GM18511 (cell line): ENCODE measurements around the gene MACF1.

ENCODE experiments used
- ATAC-seq: cut with Tn5 transposase; IDR thresholded peaks from one replicate; pipeline ENCODE4 v1.9.1; 2021; ENCODE audit warnings: mild to moderate bottlenecking, moderate library complexity; ENCODE audit not compliant: unreplicated experiment

The MACF1 gene

DNA sequence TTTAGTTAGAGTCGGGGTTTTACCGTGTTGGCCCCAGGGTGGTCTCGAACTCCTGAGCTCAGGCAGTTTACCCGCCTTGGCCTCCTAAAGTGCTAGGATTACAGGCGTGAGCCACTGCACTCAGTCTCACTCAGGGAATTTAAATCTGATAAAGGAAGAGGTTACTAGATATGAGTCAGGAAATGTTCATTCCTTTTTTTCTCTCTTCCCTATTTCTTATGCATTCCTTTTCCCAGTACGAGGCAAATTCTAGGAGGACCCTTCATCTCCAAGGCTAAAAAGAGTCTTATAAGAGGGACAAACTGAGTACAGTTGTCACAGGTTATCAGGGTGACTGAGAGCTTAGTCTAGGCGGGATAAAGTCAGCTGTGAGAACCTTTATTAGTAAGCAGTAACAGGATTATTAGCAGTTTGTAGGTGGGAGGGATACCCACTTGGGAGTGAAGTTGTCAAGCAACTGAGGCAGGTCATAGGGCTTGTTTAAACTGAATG, 9.1 kb downstream of the MACF1 start:
- no peak for ATAC-seq

DNA sequence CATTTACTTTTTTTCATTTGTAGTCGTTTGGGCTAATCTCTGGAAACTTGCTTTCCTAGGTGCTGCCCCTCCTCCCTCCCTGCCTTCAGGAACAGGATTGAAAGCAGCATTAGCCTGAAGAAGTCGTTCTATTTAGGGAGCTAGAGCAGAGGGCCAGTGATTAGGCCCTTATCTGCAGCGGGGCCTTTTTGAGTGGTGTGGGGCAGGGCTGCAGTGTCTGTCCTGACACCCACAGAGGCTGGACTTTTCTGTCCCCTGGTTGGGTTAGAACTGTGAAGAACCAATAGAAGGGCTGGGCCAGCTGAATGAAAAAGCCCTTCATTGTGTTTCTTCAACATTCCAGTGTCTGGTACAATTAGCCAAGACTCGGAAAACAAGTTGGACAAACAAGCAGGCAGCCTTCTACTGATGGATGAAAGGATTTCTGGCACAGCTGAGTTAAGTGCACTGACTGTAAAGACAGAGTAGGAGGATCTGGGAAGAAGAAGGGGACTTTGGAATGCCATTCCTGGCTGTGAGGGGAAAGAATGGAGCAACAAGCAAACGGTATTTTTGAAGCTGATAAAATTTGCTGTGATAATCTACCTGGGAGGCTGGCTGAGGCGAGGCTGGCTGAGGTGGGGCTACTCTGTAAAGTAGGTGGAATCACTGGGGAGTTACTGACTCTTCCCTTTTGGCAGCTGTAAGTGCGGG, 9.7 kb downstream of the MACF1 start:
- no peak for ATAC-seq

DNA sequence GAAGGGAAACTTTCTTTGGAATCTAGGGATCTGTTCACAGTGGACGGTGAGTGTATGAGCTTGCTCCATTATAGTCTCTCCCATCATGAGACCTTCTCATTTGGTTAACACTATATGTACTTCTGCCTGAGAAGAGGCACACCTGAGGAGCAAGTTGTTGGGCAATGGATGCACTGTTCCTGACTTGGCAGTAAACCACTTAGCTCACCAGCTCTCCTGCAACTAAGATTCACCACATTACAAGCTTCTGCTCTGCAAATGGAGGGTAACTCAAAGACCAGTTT, 10.2 kb downstream of the MACF1 start:
- ATAC-seq, result no peak

DNA sequence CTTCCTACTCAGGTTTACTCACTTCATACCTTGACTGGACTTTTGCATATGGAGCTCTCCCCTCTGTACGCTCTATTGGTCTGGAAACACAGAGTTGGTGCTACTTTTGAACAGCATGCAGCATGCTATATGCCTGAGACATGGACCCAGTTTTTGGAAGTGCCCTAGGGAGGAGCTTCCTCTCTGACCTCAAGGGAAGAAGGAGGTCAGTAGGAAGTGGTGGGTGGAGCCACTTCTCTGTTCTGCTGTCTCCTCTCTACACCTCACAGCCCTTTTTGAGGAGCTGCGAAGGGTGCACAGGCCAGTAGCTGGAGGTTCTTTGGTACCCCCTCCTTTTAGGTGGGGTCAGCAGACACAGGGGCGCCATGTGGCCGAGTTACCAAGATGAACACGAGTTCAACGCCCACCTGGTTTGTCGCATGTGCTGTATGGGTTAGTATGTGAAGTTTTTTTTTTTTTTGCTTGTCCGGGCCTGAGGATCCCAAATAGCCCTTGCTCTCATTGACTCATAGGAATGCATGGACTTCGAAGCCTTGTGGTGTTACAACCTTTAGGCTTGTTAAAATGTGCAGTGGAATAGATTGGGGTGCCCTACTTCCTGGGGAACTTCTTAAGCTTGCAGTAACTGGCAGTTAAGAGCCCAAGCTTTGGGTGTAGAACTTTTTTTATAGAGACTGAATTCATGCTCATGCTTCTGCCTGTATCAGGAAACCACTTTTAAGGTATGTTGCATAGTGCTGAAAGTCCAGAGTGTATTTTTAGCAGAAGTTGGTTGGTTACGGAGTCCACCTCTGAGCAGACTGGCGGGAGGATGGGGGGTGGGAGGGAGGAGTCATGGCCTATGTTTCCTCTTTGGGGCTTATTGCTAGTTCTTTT, 10.7 kb downstream of the MACF1 start:
- ATAC-seq, result peak; percentile 75

DNA sequence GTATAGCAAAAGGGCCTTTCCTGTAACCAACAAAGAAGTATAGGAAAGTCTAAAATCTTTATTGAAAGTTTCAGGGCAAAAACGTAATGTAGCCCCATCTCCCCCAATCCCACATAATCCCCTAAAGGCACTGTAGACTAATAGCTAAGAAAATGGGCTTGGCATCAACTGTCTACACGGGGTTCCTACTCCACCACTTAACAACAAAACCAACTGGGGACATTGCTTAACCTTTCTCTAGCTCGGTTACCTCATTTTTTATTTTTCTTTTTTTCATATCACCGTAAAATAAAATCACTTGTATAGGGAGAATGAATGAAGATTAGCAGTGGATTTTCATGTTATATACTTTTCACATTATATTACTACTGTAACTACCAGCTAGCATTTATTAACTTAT, 12.3 kb downstream of the MACF1 start:
- ATAC-seq, result no peak

DNA sequence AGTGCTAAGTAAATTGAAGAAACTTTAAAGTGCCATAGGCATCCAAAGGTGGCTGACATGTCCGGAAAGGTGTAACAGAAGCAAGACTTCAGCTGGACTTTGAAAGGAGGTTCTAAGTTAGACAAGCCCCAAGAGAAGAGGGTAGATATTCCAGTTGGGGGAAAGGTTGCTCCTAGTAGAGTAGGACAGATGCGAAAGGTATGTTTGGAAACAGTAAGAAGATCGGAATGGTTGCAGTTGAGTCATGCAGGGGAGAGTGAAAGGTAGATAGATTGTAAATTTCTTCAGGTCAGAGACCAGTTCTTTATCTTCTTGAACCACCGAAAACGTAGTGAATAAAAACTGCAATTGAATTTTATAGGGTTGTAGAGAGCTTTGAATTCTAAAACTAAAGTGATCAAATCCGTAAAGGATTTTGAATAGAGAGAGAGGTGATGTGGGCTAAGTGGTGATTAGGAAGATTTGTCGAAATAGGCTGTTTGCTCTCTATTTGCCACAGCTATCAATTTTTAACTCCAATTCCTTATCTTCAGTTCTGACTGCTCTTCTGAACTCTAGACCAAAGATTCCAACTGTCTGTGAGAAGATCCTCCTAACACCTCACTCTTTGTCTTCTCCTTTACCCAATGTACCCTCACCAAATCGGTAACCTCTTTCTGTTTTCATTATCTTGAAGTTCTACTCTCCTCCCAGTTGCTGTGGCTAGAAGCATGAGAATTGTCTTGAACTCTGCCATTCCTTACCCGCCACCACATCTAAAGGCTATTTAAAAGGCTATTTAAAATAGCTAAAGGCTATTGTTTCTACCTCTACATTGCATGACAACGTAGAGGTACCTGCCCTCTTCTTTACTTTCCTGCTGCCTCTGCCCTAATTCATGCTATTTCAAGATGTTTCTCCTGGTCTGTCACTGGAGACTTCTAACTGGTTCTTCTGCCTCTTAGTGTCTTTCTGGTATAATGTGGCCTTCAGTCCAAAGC, 16.7 kb downstream of the MACF1 start:
- no peak for ATAC-seq

DNA sequence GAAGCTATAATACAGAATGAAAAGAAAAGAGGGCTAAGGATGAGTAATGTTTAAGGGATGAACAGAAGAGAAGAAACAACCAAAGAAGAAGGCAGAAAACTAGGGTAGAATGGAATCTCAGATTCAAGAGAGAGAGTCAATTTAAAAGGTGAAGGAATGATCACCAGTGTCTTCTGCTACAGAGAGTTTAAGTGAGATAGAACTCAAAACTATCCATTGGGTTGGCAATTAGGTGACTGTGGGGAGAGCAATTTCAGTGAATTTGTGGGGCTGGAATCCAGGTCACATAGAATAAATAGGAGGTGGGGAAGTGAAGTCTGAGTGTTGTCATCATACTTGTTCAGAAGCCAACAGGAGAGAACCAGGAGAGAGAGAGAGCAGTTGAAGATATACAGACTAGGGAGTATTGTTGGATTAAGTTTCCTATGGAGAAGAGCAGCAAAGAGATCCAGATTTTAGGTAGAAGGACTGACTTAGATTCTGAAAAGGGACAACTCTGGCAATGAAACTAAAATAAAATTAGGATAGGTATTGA, 19.9 kb downstream of the MACF1 start:
- no peak for ATAC-seq

DNA sequence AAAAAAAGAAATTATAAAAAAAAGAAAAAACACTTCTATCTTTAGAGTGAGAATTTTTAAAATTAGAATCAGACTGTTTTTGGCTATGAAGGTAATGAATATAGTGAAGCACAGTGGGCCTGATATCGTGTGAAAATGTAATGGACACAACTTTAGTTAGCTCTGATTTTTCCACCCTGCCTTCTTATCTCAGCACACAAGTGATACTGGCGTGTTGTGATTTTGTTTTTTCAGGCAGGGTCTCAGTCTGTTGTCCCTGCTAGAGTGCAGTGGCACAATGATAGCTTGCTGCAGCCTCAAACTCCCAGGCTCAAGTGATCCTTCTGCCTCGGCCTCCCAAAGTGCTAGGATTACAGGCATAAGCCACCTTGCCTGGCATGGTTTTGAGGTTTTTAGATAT, 22.3 kb downstream of the MACF1 start:
- ATAC-seq, result no peak

DNA sequence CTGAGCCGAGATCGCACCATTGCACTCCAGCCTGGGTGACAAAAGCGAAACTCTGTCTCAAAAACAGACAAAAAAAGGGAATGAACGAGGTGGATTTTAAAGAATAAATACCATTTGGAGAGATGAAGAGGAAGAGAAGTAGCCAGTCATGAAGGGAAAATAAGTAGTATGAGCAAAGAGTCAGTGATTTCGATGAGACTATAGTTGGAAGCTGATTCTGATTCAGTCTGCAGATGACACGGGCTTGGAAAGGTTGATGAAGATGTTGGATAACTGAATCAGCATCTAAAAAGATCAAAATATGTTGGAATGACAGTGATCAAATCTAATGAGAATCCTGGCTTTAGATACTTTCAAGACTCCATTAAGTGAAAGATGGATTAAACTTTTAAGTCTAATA, 23.8 kb downstream of the MACF1 start:
- no peak for ATAC-seq

DNA sequence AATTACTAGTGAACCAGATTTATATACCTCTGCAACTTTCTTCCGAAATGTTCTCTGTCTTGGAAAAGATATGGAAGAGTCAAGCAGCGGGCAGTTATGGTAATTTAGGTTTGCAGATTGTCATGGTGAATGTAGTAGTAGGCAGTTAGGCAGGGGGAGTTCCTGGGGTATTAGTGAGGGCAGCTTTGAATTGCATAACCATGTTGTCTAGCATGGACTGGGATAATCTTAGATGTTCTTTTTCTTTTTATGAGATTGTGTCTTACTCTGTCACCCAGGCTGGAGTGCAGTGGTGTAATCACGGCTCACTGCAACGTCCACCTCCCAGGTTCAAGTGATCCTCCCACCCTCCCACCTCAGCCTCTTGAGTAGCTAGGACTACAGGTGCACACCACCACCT, 25.0 kb downstream of the MACF1 start:
- no peak for ATAC-seq

DNA sequence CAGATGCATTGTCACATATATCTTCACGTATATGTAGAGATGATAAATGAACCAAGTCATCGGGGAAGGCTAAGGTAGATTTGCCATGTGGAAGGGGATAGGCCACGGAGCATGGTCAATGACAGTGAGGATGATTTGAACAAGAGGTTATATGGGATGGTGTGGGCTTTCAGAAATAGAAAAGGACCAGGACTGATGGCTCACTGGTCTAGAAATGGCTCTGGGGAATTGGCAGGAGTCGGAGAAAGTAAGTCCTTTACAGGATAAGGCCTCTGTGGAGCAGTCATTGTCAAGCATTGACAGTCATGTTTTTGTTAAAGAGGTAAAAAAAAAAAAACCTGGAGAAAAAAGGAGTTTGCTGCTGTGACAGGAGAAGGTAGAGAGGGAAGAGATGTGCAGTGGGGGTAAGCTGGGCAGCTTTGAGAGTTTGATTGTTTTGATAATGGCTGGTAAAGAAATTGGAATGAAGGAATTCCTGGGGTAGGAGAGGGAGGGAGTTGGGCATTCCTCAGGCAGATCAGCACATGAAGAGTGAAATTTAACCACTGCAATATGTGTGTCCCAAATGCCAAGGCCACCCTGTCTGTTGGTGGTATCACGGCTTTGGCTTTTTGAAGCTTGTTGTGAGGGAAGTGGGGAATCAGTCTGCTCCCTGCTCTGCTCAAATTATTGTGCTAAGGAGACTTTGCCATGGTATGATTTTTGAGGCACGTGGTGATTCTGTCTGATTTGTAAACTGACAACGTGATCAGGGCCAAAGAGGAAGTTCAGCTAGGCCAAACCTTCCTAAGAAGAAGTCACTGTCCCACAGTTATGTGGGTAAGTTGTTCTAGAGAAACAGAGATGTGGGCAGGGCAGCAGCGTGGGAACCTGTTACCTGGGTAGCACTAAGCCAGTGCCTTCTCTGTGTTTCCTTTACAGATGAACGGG, 26.0 kb downstream of the MACF1 start:
- ATAC-seq, result peak; percentile 82

DNA sequence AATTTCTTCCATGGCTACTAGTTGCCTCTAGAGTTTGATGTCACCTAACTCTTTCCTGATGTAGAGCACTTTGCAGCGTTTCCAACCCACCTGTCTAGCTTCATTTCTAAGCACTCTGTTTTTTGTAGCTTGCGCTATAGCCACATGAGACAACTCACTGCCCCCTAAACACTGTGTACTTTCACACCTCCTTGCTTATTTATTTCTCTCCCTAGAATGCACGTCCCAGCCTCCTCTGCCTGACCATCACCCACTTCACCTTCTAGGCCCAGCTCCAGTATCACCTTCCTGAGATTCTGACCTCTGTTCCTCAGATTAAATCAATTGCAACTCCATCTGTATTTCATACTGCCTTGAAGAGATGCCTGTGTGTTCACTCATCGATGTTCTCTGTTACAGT, 32.5 kb downstream of the MACF1 start:
- no peak for ATAC-seq

DNA sequence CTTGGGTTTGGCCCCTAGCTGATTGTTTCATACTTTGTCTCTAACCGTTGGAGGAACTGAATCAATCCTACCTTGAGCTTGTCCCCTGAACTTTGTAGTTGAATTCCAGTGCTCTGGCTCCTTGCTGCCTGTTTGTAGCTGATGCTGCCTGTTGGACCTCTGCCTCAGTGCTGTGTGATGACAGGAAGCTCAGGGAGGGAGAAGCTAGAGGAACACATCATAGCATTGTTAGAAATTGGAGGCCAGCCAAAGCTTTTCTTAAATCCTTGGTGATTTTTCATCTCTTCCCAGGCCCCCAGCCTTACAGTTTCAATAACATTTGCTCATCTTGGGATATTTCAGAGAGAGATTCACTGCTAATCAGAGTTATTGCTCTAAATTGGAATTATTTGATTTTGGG, 34.0 kb downstream of the MACF1 start:
- no peak for ATAC-seq

DNA sequence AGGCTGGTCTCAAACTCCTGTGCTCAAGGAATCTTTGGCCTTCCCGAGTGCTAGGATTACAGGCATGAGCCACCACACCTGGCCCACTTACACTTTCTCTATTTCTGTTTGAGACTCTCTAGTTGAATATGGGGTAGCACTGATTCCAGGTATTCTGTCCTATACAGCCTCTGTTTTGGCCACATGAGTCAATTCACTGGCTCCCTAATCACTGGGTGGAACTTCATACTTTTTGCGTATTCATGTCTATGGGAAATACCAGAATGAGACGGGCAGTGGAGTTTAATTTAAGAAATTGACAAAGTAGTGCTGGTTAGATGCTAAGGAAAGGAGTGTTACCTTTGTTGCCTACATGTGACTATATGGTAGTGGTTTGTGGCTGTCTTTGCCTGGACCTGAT, 35.5 kb downstream of the MACF1 start:
- no peak for ATAC-seq

DNA sequence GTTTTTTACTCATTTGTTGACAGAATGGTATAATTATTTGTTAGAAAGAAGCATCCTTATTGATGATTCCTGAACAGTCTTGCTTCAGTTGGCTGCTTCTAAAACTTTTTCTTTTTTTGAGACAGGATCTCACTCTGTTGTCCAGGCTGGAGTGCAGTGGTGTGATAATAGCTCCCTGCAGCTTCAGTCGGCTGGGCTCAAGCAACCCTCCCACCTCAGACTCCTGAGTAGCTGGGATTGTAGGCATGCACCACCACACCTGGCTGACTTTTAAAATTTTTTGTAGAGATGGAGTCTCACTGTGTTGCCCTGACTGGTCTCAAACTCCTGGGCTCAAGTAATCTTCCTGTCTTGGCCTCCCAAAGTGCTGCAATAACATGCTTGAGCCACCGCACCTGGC, 38.8 kb downstream of the MACF1 start:
- no peak for ATAC-seq

DNA sequence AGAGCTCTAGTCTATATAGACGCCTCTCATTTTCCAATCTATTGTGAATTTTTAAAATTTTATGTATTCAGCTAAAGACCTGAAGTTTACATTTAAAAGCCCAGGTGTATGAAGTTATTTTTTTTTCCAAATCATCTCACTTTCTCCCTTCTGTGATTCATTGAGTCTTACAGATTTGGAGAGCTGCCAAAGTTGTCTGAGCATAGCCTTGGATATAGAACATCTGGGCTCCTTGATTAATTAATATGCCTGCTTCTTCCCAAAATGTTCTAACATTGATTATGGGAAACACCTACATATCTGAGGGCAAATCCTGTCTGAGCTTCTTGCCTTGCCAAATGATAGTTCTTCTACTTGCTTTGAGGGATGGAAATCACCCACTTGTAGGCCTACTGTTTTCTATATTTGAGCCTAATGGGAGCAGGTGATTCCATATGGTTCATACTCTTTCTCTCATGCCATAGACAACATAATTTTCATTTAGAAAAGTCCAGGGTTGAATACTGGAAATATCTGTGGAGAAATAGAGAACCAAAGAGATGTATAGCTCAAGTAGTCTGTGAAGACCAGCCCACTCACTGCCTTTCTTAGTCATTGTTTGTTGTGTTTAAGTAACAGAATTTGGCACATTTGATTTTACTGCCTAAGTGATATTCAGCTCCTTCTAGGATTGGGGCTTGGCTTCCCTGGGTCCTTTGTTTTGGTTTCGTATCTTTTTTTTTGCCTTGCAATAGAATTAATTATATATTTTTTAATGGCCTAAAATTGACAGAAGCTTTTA, 46.2 kb downstream of the MACF1 start:
- ATAC-seq, result no peak

DNA sequence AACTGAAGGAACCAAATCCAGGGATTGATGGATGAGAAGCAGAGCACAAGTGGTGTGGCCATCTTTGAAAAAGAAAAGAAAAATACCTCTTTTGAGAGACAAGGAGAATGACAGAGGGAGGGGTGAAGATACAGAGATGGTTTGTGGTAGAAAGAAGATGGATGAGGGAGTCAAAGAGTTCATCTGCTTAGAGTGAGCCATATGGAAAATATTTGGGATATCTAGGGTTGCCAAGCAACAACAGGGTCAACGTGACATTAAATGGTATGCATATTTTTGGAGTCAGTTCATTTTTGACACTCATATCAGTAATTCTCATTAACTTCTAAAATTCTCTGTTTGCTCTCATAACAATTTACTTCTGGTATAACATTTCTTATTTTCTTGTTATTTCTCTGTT, 50.7 kb downstream of the MACF1 start:
- ATAC-seq, result no peak

DNA sequence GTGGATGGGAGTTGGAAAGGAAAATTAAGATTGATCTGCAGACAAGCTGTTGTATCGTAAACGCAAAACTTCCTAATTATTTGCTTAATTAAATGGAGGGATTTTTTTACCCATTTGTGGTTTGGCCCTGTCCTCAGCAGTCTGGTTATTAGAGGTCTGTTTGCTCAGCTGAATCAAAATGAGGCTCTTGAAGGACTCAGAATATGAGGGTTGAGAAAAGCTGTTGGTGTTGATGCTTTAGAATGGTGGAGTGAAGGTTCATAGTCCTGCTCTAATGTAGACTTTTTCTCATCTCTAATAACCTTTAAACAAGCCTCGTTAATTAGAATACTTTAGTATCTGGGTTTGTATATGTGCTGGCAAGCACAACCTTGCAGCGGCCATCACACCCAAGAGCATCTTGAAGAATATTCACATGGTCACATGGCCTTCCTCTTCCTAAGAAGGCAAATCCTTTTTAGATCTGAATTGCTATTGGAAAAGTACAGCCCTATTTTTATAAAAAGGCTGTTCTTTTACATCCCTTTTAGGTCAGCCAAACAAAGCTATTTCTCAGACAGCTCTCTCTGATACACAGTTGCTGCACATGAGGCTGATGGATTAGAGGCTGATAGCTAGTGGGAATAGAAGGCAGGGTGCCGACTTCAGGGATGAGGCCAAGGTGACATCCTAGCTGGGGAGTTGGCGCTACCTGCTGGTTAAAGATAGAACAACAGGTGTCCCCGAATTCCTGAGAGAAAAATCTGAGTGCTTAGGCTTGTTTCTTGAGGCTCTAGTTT, 53.8 kb downstream of the MACF1 start:
- no peak for ATAC-seq

DNA sequence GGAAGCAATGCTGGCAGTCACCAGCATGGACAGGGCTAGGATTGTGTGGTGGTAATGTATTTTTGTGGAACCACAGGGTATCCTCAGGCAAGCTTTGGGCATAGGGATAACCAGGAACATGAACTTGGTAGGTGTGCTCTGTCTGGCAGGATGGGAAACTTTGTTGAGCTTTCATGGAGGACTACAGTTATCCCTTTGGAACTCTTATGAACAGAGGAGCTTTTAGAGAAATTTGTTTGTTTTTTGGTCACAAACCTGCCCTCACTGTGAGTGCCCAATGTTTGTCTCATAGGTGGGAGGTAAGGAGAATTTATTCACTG, 54.4 kb downstream of the MACF1 start:
- ATAC-seq, result no peak
